ENCODE data around the gene ANTXR2. TPM values are rescaled to one million over a fixed set of nuclear protein-coding genes. Genes with fewer than 3 reads are reported as not detected.

Gene ANTXR2
- total and polyA plus RNA-seq, 9 of the 15 experiments (the other 6 are each of a cell fraction or from before 2014, with no cell fraction given): 10.1 to 83.8 (median 60.3) TPM

DNA sequence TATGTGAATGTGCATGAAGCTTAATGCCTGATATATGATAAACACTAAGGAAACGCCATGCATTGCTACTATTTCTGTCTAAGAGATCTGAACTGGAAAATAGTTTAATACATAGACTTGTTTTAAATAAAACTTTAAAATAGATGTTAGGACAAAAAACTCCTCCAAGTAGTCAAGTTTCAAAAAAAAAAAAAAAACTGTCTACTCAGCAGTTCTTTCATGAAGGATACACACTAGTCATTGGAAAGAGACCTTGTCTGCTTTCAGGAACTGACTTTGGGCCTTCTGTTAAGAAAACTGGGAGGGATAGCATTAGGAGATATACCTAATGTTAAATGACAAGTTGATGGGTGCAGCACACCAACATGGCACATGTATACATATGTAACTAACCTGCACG lies 138.4 kb downstream of the ANTXR2 start:
- no peak overlapping the region for H2AFZ ChIP-seq (ENCODE audit: low read depth, low read length)
- no TSS peak for BruUV-seq (replicated peaks)
- in situ Hi-C loops (cut with MboI): no loop called here
- H3K4me3 ChIP-seq: no peak overlapping the region
- H4K20me1 ChIP-seq (replicated peaks; ENCODE audit: control insufficient read depth, insufficient read depth, low read length): no peaks in the 10 kb centered on the region
- H3K9me1 ChIP-seq (ENCODE audit: control insufficient read depth, insufficient read depth, low read length): no peaks in the 10 kb centered on the region
- FAIRE-seq (no peak), DNase-seq (ENCODE audit: extremely low read depth in 1 of 4, low spot score in 3 of 4) (no peak), ATAC-seq (no peak)
- POLR2A ChIA-PET: no interaction called here
- H3K4me2 ChIP-seq (ENCODE audit: insufficient read depth, low read length): no peak overlapping the region
- H3K4me1 ChIP-seq (replicated peaks in 1 of 2; ENCODE audit: control insufficient read depth in 2 of 2, insufficient read depth in 2 of 2, low read length in 2 of 2): no peaks in the 10 kb centered on the region
- no peaks in the 10 kb centered on the region for H3K9me3 ChIP-seq (replicated peaks; ENCODE audit: control insufficient read depth, insufficient read depth, low read depth, low read length)
- H3K27ac ChIP-seq (ENCODE audit: extremely low read depth, low read depth, low read length): no peak overlapping the region
- WGBS (ENCODE audit: insufficient coverage, low coverage, missing lambda C conversion rate): 90% methylated on average over 2 of the region's 2 CpGs
- no peak overlapping the region for H3K9ac ChIP-seq (ENCODE audit: insufficient read depth in 1 of 2, low read depth in 2 of 2, low read length in 2 of 2)
- intact Hi-C loops (cut with micrococcal nuclease): no loop called here
- no peaks in the 10 kb centered on the region for H3K79me2 ChIP-seq (ENCODE audit: control insufficient read depth, insufficient read depth, low read length)
- H3K27me3 ChIP-seq (ENCODE audit: control insufficient read depth in 2 of 2, insufficient read depth in 2 of 2, low read length in 2 of 2): no peaks in the 10 kb centered on the region
- H3K36me3 ChIP-seq (ENCODE audit: control insufficient read depth, insufficient read depth, low read length): no peaks in the 10 kb centered on the region
- CTCF ChIA-PET (ENCODE audit: low intra/inter-chr PET ratio): no interaction called here
- TF ChIP-seq C11orf30 (IDR thresholded peaks at IDR 0.05; ENCODE audit: low read depth): peak; percentile 94
- TF ChIP-seq, protein P1, sequence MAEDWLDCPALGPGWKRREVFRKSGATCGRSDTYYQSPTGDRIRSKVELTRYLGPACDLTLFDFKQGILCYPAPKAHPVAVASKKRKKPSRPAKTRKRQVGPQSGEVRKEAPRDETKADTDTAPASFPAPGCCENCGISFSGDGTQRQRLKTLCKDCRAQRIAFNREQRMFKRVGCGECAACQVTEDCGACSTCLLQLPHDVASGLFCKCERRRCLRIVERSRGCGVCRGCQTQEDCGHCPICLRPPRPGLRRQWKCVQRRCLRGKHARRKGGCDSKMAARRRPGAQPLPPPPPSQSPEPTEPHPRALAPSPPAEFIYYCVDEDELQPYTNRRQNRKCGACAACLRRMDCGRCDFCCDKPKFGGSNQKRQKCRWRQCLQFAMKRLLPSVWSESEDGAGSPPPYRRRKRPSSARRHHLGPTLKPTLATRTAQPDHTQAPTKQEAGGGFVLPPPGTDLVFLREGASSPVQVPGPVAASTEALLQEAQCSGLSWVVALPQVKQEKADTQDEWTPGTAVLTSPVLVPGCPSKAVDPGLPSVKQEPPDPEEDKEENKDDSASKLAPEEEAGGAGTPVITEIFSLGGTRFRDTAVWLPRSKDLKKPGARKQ (CRISPR knock-in tag; IDR thresholded peaks at IDR 0.05): no peak
- TF ChIP-seq NEUROD1 (IDR thresholded peaks at IDR 0.05; ENCODE audit: borderline replicate concordance, low read depth, low read length, partially characterized antibody): no peak
- no peak for TF ChIP-seq RBM25 (IDR thresholded peaks at IDR 0.05; ENCODE audit: low read depth, low read length, severe bottlenecking)
- TF ChIP-seq ZBED1 (IDR thresholded peaks at IDR 0.05): no peak
- TF ChIP-seq MAFF (IDR thresholded peaks at IDR 0.05; ENCODE audit: low read length): peak; percentile 98
- no peak for TF ChIP-seq ZNF311 (CRISPR knock-in tag; IDR thresholded peaks at IDR 0.05)
- TF ChIP-seq, protein P2, sequence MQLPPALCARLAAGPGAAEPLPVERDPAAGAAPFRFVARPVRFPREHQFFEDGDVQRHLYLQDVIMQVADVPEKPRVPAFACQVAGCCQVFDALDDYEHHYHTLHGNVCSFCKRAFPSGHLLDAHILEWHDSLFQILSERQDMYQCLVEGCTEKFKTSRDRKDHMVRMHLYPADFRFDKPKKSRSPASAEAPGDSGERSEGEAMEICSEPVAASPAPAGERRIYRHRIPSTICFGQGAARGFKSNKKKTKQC (CRISPR knock-in tag; IDR thresholded peaks at IDR 0.05): no peak
- TF ChIP-seq, protein P3, sequence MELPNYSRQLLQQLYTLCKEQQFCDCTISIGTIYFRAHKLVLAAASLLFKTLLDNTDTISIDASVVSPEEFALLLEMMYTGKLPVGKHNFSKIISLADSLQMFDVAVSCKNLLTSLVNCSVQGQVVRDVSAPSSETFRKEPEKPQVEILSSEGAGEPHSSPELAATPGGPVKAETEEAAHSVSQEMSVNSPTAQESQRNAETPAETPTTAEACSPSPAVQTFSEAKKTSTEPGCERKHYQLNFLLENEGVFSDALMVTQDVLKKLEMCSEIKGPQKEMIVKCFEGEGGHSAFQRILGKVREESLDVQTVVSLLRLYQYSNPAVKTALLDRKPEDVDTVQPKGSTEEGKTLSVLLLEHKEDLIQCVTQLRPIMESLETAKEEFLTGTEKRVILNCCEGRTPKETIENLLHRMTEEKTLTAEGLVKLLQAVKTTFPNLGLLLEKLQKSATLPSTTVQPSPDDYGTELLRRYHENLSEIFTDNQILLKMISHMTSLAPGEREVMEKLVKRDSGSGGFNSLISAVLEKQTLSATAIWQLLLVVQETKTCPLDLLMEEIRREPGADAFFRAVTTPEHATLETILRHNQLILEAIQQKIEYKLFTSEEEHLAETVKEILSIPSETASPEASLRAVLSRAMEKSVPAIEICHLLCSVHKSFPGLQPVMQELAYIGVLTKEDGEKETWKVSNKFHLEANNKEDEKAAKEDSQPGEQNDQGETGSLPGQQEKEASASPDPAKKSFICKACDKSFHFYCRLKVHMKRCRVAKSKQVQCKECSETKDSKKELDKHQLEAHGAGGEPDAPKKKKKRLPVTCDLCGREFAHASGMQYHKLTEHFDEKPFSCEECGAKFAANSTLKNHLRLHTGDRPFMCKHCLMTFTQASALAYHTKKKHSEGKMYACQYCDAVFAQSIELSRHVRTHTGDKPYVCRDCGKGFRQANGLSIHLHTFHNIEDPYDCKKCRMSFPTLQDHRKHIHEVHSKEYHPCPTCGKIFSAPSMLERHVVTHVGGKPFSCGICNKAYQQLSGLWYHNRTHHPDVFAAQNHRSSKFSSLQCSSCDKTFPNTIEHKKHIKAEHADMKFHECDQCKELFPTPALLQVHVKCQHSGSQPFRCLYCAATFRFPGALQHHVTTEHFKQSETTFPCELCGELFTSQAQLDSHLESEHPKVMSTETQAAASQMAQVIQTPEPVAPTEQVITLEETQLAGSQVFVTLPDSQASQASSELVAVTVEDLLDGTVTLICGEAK (IDR thresholded peaks at IDR 0.05): no peak
- TF ChIP-seq, protein P3 (CRISPR knock-in tag; IDR thresholded peaks at IDR 0.05): no peak
- no peak for TF ChIP-seq PHF8 (IDR thresholded peaks at IDR 0.05; ENCODE audit: borderline replicate concordance, low read length)
- TF ChIP-seq MAFK (IDR thresholded peaks at IDR 0.05; ENCODE audit: low read length): peak; percentile 99
- no peak for TF ChIP-seq ETV1 (tag; conservative IDR thresholded peaks at IDR 0.05; ENCODE audit: low read depth)

Data from K562 (cell line).